B cell (primary cell): ENCODE data around the gene GYS1. TPM values are rescaled to one million over a fixed set of nuclear protein-coding genes. Genes with fewer than 3 reads are reported as not detected.

Source experiments
- ATAC-seq: fragments of 200-7000 bp; cut with Tn5 transposase; one replicate; pipeline ENCODE4 v1.10.0; 2021; ENCODE audit warnings: low read depth, mild to moderate bottlenecking, moderate number of reproducible peaks, moderate library complexity
- CTCF ChIA-PET: fragments of 350-600 bp; sonication (Branson Sonifier 250); formaldehyde crosslinking; loops from one replicate; lab custom pipeline; 2021; ENCODE audit warnings: antibody characterized with exemption, inconsistent platforms; lab: Charles Lee
- POLR2A ChIA-PET: fragments of 350-600 bp; sonication (Branson Sonifier 250); formaldehyde crosslinking; loops from one replicate; lab custom pipeline; 2021; ENCODE audit warnings: antibody characterized with exemption; lab: Charles Lee
- DNase-seq: peaks from one replicate; pipeline ENCODE4 v3.0.0; 2013
- H2AFZ ChIP-seq: 2 replicates; pipeline ENCODE4 v1.6.1; 2012; ENCODE audit warnings: mild to moderate bottlenecking, low read depth, low read length; ENCODE audit not compliant: insufficient read depth, poor library complexity, severe bottlenecking
- H3K27ac ChIP-seq, 2 donors: 1 replicate in 1 of 2; 2 replicates in 1 of 2; pipeline ENCODE4 v1.5.1; 2012 to 2013; ENCODE audit warnings: low read length in 2 of 2, mild to moderate bottlenecking in 2 of 2, moderate library complexity in 1 of 2
- H3K27me3 ChIP-seq, 4 experiments: fragments of 200-600 bp in 1 of 4; sonication (generic) in 1 of 4; replicated peaks in 1 of 4; 1 replicate in 2 of 4; 2 replicates in 2 of 4; pipeline versions ENCODE4 v1.6.1 to v1.7.0; 2013 to 2016; ENCODE audit warnings: low read length in 3 of 4, mild to moderate bottlenecking in 2 of 4, mixed read lengths in 1 of 4, moderate library complexity in 1 of 4; ENCODE audit not compliant: insufficient read depth in 4 of 4, control insufficient read depth in 3 of 4; ENCODE audit errors: control extremely low read depth in 1 of 4
- H3K36me3 ChIP-seq, 2 experiments: replicated peaks in 1 of 2; 1 replicate in 1 of 2; 2 replicates in 1 of 2; pipeline versions ENCODE4 v1.6.1 to v1.7.1; 2013; ENCODE audit warnings: low read length in 1 of 2; ENCODE audit not compliant: insufficient read depth in 2 of 2, control insufficient read depth in 1 of 2; ENCODE audit errors: control extremely low read depth in 1 of 2, extremely low read depth in 1 of 2
- H3K4me1 ChIP-seq, 2 donors: fragments of 200-600 bp in 1 of 2; sonication (generic) in 1 of 2; 1 replicate in 1 of 2; 2 replicates in 1 of 2; pipeline versions ENCODE4 v1.5.1 to v1.6.1; 2013 to 2017; ENCODE audit warnings: low read length in 2 of 2; ENCODE audit not compliant: control insufficient read depth in 2 of 2, insufficient read depth in 2 of 2
- H3K4me2 ChIP-seq: replicated peaks from 2 replicates; pipeline ENCODE3; 2012; ENCODE audit warnings: mild to moderate bottlenecking, low read depth, low read length; ENCODE audit not compliant: poor library complexity, severe bottlenecking
- H3K4me3 ChIP-seq, 5 experiments: fragments of 200-600 bp in 1 of 5; sonication (generic) in 1 of 5; 1 replicate in 3 of 5; 2 replicates in 2 of 5; pipeline versions ENCODE4 v1.5.1 to v1.7.0; 2011 to 2016; ENCODE audit warnings: low read length in 4 of 5, mild to moderate bottlenecking in 4 of 5, low read depth in 2 of 5, control low read depth in 1 of 5, moderate library complexity in 1 of 5; ENCODE audit not compliant: insufficient read depth in 1 of 5; ENCODE audit errors: control extremely low read depth in 1 of 5, extremely low read depth in 1 of 5
- H3K79me2 ChIP-seq: fragments of 200-600 bp; sonication (generic); one replicate; pipeline ENCODE4 v1.6.0; 2016; ENCODE audit warnings: low read length; ENCODE audit not compliant: control insufficient read depth, insufficient read depth
- H3K9ac ChIP-seq: fragments of 200-600 bp; sonication (generic); 2 replicates; pipeline ENCODE4 v1.6.1; 2017; ENCODE audit warnings: mild to moderate bottlenecking, low read length, moderate library complexity
- H3K9me3 ChIP-seq, 3 donors: one replicate each; pipeline versions ENCODE4 v1.6.1 to v1.7.1; 2013; ENCODE audit warnings: low read length in 2 of 3; ENCODE audit not compliant: control insufficient read depth in 2 of 3, insufficient read depth in 1 of 3; ENCODE audit errors: control extremely low read depth in 1 of 3
- H4K20me1 ChIP-seq: 2 replicates; pipeline ENCODE4 v1.6.0; 2012; ENCODE audit warnings: mild to moderate bottlenecking, low read length; ENCODE audit not compliant: insufficient read depth, control insufficient read depth, poor library complexity, severe bottlenecking
- H3K27ac Mint-ChIP-seq: one replicate; pipeline ENCODE4 v1.8.0; 2021; ENCODE audit warnings: mixed read lengths
- H3K27me3 Mint-ChIP-seq: one replicate; pipeline ENCODE4 v1.8.0; 2021; ENCODE audit warnings: mixed read lengths
- H3K4me1 Mint-ChIP-seq: one replicate; pipeline ENCODE4 v1.8.0; 2021; ENCODE audit warnings: mixed read lengths
- H3K4me3 Mint-ChIP-seq: one replicate; pipeline ENCODE4 v1.8.0; 2021; ENCODE audit warnings: mixed read lengths
- H3K9me3 Mint-ChIP-seq: one replicate; pipeline ENCODE4 v1.8.0; 2022; ENCODE audit warnings: mixed read lengths; ENCODE audit not compliant: insufficient read depth
- CTCF ChIP-seq: fragments of 200-600 bp; IDR thresholded peaks from one replicate; pipeline ENCODE4 v1.8.0; 2022; ENCODE audit warnings: antibody characterized with exemption, mild to moderate bottlenecking
- EZH2 ChIP-seq: IDR thresholded peaks from 2 replicates; pipeline ENCODE4 v1.6.1; 2012; ENCODE audit warnings: borderline replicate concordance, low read depth, mild to moderate bottlenecking, moderate library complexity, low read length; ENCODE audit not compliant: insufficient read depth, poor library complexity, severe bottlenecking
- WGBS: methylation state at CpG from one replicate; pipeline ENCODE4 v1.1.5; 2013; ENCODE audit warnings: missing lambda C conversion rate; ENCODE audit not compliant: insufficient coverage; 5-methylcytosine and 5-hydroxymethylcytosine counted together
- intact Hi-C: fragments of 100-400 bp; cut with micrococcal nuclease; formaldehyde crosslinking; loops from one replicate; pipeline ENCODE4 v1.10.0; 2022
- polyA plus RNA-seq: library from polyadenylated mRNA; depleted of rRNA; stranded (reverse); fragments of >200 nt; gene quantifications from 2 replicates; pipeline ENCODE4 v1.2.3, GENCODE V29; 2012
- total RNA-seq, 2 donors: library from RNA; stranded (reverse); fragments of 120-200 nt in 1 of 2; gene quantifications; 1 replicate in 1 of 2; 2 replicates in 1 of 2; pipeline versions ENCODE4 v1.2.3 to v1.2.4, GENCODE V29; 2013 to 2022

The GYS1 gene
- total and polyA plus RNA-seq, 2 donors (not counting 1 experiment from before 2014, with no cell fraction given) = 28.9 to 62.7 TPM

- Histone ChIP-seq H3K4me1 (peaks cover 12 to 15% of the 10 kb centered on the region in 2 donors), H3K4me2 (no peak overlapping the region), H3K79me2 (no peaks in the 10 kb centered on the region), H3K27ac (no peak overlapping the region), H3K9me3 (no peaks in the 10 kb centered on the region), H3K27me3 (peaks cover 0 to 10% (median 3%) of the 10 kb centered on the region in 4 experiments), H3K36me3 (no peaks in the 10 kb centered on the region), H2AFZ (no peak overlapping the region), H4K20me1 (no peaks in the 10 kb centered on the region), H3K4me3 (no peak overlapping the region), H3K9ac (no peak overlapping the region)
- intact Hi-C loops = no loop called here
- ATAC-seq = no peak
- peak overlapping the region; percentile 32 for H3K4me3 Mint-ChIP-seq
- 93% methylated on average over 17 of the region's 19 CpGs for WGBS
- ChIA-PET CTCF (no interaction called here), POLR2A (interaction anchor here (1.0 kb wide), 1 partner anchor 30 kb away, joined by 3 read pairs; the partner anchor contains the start of gene FTL)
- H3K4me1 Mint-ChIP-seq = peaks cover 11% of the 10 kb centered on the region
- no peak for TF ChIP-seq CTCF
- no peak for TF ChIP-seq EZH2
- no peak for DNase-seq
- H3K27me3 Mint-ChIP-seq = peaks cover 13% of the 10 kb centered on the region
- no peaks in the 10 kb centered on the region for H3K9me3 Mint-ChIP-seq
- no peak overlapping the region for H3K27ac Mint-ChIP-seq
Measured at GRCh38 chr19:48934837-48935236, 58.3 kb downstream of the GYS1 start.

GRCh38 chr19:48933382-48933932 lies 59.7 kb downstream of the GYS1 start, which contains the start of gene DHDH:
Gene DHDH (plus strand): TSS chr19:48933699. CDS start chr19:48933722, 23 bp downstream.
- DNase-seq = peak; percentile 87
- no peaks in the 10 kb centered on the region for H3K9me3 Mint-ChIP-seq
- peaks cover 0 to 10% (median 3%) of the 10 kb centered on the region in 4 experiments for H3K27me3 ChIP-seq
- H3K9ac ChIP-seq = peak within 1 kb of the TSS; percentile 64
- CTCF ChIA-PET = interaction anchor here (0.9 to 2.2 kb wide), 4 partner anchors 37 to 138 kb away, joined by 4 to 18 read pairs (median 4); partner anchors contain the start of genes GYS1 and RUVBL2
- peak within 1 kb of the TSS; percentile 41 for H3K27ac Mint-ChIP-seq
- H3K4me1 ChIP-seq = peaks cover 12 to 15% of the 10 kb centered on the region in 2 donors
- H3K4me1 Mint-ChIP-seq = peaks cover 11% of the 10 kb centered on the region
- H3K4me2 ChIP-seq = peak within 1 kb of the TSS; percentile 91
- H3K27me3 Mint-ChIP-seq = peaks cover 12% of the 10 kb centered on the region
- H3K4me3 Mint-ChIP-seq = peak within 1 kb of the TSS; percentile 91
- no peaks in the 10 kb centered on the region for H3K79me2 ChIP-seq
- TF ChIP-seq CTCF = no peak
- TF ChIP-seq EZH2 = no peak
- intact Hi-C loops = loop anchor here (1.0 to 2.0 kb wide), 3 partner anchors 21 to 38 kb away; partner anchors contain the start of genes BAX and NUCB1
- H3K27ac ChIP-seq = no peak within 1 kb of the TSS
- peak within 1 kb of the TSS; percentile 32 to 67 (median 47) for H3K4me3 ChIP-seq
- H4K20me1 ChIP-seq = no peaks in the 10 kb centered on the region
- H2AFZ ChIP-seq = peak within 1 kb of the TSS; percentile 93
- H3K36me3 ChIP-seq = no peaks in the 10 kb centered on the region
- WGBS = 1% methylated on average over 39 of the region's 43 CpGs
- ATAC-seq = peak; percentile 98
- H3K9me3 ChIP-seq = no peaks in the 10 kb centered on the region
- POLR2A ChIA-PET = interaction anchor here (0.5 kb wide), 2 partner anchors 95 to 322 kb away, joined by 3 to 8 read pairs; no protein-coding TSS in a partner anchor
